VCaP (cell line): ENCODE data around the gene NLRP9.
"Not testable (repeated sequence)": the region's sequence is repeated elsewhere in the genome, so short reads cannot be mapped to it uniquely, and the experiment has no call there.

Experiments
- H3K27ac ChIP-seq: fragments of 450-650 bp; 2 replicates; pipeline ENCODE4 v1.5.1; 2017
- TF ChIP-seq, protein P1 (sequence below): fragments of 450-650 bp; conservative IDR thresholded peaks from 2 replicates; pipeline ENCODE4 v1.5.1; 2017; ENCODE audit warnings: mild to moderate bottlenecking, moderate library complexity

The NLRP9 gene

DNA sequence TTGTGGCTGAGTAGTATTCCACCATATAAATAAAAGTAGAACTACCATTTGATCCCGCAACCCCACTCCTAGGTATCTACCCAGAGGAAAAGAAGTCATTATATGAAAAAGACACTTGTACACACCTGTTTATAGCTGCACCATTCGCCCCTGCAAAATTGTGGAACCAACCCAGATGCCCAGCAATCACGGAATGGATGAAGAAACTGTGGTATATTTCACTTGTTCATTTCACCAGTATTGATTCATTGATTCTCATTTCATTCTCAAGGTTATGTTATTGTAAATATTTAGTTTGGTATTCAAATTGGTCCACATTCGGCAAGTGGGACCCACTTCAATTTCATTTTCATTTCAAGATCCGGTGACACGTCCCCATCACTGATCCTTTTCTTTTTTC is 12.5 kb upstream of the NLRP9 start:
- no peak overlapping the region for H3K27ac ChIP-seq
- TF ChIP-seq, protein P1, sequence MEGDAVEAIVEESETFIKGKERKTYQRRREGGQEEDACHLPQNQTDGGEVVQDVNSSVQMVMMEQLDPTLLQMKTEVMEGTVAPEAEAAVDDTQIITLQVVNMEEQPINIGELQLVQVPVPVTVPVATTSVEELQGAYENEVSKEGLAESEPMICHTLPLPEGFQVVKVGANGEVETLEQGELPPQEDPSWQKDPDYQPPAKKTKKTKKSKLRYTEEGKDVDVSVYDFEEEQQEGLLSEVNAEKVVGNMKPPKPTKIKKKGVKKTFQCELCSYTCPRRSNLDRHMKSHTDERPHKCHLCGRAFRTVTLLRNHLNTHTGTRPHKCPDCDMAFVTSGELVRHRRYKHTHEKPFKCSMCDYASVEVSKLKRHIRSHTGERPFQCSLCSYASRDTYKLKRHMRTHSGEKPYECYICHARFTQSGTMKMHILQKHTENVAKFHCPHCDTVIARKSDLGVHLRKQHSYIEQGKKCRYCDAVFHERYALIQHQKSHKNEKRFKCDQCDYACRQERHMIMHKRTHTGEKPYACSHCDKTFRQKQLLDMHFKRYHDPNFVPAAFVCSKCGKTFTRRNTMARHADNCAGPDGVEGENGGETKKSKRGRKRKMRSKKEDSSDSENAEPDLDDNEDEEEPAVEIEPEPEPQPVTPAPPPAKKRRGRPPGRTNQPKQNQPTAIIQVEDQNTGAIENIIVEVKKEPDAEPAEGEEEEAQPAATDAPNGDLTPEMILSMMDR, result no peak

DNA sequence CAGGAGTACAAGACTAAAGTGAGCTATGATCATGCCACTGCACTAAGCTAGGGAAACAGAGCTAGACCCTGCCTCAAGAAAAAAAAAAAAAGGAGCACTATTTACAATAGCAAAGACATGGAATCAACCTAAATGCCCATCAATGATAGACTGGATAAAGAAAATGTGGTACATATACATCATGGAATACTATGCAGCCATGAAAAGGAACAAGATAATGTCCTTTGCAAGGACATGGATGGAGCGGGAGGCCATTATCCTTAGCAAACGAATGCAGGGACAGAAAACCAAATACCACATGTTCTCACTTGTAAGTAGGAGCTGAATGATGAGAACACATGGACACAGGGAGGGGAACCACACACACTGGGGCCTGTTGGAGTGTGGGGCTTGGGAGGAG is 7.8 kb downstream of the NLRP9 start:
- not testable (repeated sequence) for H3K27ac ChIP-seq

DNA sequence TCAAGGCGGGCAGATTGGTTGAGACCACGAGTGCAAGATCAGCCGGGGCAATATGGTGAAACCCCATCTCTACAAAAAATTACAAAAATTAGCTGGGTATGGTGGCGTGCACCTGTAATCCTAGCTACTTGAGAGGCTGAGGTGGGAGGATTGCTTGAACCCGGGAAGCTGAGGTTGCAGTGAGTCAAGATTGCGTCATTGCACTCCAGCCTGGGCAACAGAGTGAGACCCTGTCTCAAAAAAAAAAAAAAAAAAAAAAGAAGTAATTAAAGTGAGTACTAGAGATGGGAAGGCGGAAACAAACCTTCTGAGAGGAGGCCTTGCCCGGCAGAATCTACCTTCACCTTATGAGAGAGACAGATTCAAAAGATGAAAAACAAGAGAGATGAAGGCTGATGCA is 14.7 kb downstream of the NLRP9 start:
- TF ChIP-seq, protein P1, result no peak
- no peak overlapping the region for H3K27ac ChIP-seq

DNA sequence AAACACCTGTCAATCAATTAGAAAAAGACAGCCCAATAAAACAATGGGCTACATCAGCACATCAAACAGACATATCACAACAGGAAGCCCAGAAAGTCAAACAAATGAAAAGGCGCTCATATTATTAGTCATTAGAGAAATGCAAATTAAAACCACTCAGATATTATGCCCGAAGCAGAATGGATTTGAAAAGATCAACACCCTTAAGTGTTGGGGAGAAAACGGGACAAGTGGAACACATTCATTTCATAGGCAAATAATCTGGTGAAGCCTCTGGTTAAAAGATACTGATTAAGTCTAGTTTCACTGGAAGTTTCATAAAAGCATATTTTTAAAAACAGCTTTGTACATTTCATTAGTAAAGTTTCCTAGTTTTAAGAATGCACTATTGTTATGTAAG is 17.4 kb downstream of the NLRP9 start:
- TF ChIP-seq, protein P1, result no peak
- no peak overlapping the region for H3K27ac ChIP-seq

DNA sequence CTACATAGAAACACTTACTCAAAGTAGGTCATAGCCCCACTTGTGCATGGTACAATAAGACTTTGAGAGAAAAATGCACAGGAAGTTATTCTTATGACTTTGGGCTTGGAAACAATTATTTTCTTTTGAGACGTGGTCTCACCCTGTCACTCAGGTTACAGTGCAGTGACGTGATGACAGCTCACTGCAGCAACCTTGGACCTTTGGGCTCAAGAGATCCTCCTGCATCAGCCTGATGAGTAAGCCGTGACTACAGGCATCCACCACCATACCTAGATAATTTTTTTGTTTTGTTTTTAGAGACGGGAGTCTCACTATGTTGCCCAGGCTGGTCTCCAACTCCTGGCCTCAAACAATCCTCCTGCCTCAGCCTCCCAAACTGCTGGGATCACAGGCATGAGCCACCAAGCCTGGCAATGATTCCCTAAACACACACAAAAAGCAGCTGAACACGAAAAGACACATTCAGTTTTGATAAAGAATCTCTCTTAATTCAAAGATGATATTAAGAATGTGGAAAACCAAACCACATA is 17.9 kb downstream of the NLRP9 start:
- TF ChIP-seq, protein P1, result no peak

DNA sequence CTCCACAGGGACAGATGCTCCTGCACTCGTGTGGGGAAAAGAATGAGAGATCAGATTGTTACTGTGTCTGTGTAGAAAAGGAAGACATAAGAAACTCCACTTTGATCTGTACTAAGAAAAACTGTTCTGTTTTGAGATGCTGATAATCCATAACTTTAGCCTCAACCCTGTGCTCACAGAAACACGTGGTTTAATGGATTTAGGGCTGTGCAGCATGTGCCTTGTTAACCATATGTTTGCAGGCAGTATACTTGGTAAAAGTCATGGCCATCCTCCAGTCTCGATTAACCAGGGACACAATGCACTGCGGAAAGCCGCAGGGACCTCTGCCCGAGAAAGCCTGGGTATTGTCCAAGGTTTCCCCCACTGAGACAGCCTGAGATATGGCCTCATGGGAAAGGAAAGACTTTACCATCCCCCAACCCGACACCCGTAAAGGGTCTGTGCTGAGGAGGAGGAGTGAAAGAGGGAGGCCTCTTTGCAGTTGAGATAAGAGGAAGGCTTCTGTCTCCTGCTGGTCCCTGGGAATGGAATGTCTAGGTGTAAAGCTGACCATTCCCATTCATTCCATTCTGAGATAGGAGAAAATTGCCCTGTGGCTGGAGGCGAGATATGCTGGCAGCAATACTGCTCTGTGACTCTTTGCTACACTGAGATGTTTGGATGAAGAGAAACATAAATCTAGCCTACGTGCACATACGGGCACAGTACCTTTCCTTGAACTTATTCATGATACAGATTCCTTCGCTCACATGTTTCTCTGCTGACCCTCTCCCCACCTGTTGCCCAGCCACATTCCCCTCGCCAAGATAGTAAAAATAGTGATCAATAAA is 20.1 kb downstream of the NLRP9 start:
- not testable (repeated sequence) for H3K27ac ChIP-seq

More for the DNA sequence above, 17.9 kb downstream of the NLRP9 start:
- no peak overlapping the region for H3K27ac ChIP-seq

DNA sequence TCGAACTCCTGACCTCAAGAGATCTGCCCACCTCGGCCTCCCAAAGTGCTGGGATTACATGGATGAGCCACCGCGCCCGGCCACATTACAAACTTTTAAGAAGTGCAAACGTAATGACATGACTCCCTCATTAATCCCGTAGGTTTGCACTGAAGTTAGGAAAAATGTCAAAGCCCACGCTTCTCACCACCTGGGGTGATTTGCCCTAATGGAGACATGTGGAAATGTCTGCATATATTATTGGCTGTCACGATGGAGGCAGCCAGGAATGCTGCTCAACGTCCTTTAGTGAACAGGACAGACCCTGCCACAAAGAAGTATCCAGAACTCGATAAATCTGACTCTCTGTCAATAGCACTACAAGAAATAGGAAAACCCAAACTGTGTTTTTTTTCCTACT is 21.0 kb downstream of the NLRP9 start:
- TF ChIP-seq, protein P1, result no peak
- no peak overlapping the region for H3K27ac ChIP-seq

DNA sequence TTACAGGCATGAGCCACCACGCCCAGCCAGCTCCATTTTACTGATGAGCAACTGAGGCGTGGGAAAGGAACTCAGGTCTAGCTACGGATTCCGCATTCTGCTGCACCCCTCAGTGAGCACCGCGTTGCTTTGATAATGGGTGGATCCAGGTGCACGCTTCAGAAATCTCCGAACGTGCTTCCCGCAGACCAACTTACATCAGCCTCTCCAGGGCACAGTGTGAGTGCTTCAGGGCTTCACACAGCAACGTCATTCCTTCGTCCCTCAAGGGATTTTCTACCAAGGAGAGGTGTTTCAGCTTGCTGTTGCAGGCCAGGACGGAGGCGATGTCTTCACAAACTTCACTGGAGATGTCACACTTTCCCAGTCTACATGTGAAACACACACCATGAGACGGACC is 21.7 kb downstream of the NLRP9 start:
- TF ChIP-seq, protein P1, result no peak
- no peak overlapping the region for H3K27ac ChIP-seq
